GM21360 (cell line): ENCODE data around the gene LXN.

ENCODE experiments used
- ATAC-seq: cut with Tn5 transposase; IDR thresholded peaks from one replicate; pipeline ENCODE4 v1.9.1; 2021; ENCODE audit warnings: mild to moderate bottlenecking, moderate library complexity; ENCODE audit not compliant: unreplicated experiment

LXN gene

GRCh38 chr3:158678687-158679086 is 6.2 kb upstream of the LXN start:
- ATAC-seq, result no peak

GRCh38 chr3:158671821-158672214 is 630 bp downstream of the LXN start:
- peak; percentile 8 for ATAC-seq

- ATAC-seq, result no peak
These were observed 3.9 kb downstream of the LXN start for GRCh38 chr3:158668506-158668905.

- ATAC-seq, result no peak
These were observed 6.0 kb downstream of the LXN start for GRCh38 chr3:158666416-158666815.

GRCh38 chr3:158663832-158664231 is 8.6 kb downstream of the LXN start:
- ATAC-seq, result no peak

DNA sequence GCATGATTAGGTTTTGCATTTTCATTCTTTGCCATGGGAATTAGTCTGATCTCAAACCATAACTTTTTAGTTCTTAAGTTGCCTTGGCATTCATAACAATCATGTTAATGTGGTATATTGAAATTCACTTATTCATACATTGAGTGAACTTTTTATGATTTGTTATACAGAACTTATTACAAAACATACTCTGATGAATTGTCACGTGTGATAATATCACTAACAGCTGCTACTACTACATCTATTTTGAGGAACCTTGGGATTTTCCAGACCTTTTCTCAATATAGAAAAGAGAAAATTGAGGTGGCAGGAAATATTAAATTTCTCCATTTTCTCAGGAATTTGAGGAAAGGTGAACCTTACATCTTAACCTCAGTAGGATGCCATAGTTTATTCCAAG is 9.2 kb downstream of the LXN start:
- ATAC-seq, result no peak

- ATAC-seq, result no peak
These were observed 11.7 kb downstream of the LXN start for GRCh38 chr3:158660711-158661110.

GRCh38 chr3:158659454-158660237 is 12.8 kb downstream of the LXN start:
- ATAC-seq, result peak; percentile 93

DNA sequence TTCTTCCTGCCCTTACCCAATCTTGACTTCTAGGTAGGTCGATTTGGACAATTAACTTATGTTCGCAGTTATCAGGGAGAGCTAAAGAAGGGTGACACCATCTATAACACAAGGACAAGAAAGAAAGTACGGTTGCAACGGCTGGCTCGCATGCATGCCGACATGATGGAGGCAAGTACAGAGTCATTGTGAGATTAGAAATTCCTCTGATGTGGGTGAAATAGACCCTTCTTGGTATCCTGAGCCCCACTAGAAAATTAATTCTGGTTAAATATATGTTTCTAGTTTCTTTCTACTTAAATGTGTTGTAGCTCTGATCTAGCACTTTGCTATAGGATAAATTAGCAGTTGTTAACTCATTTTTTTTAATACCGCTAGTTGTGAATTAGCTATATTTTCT is 13.6 kb downstream of the LXN start:
- ATAC-seq, result no peak

- ATAC-seq, result no peak
These were observed 20.0 kb downstream of the LXN start for GRCh38 chr3:158652463-158652862.

DNA sequence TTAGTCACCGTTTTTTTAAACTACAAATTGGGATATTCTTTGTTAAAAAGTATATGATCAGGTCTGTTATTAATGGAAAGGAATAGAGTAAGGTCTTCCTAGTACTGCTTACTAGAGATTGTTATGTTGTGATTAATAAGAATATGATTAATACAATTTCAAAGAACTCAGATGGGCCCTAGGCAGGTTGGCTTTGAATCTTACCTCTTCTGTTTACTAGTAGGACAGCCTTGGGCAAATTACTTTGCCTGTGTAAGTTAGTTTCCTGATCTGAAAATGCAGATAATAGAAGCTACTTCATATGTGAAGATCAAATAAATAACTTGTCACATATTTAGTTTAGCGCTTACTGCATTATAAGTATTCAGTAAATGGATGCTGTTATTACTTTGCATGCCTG is 21.3 kb downstream of the LXN start:
- no peak for ATAC-seq

DNA sequence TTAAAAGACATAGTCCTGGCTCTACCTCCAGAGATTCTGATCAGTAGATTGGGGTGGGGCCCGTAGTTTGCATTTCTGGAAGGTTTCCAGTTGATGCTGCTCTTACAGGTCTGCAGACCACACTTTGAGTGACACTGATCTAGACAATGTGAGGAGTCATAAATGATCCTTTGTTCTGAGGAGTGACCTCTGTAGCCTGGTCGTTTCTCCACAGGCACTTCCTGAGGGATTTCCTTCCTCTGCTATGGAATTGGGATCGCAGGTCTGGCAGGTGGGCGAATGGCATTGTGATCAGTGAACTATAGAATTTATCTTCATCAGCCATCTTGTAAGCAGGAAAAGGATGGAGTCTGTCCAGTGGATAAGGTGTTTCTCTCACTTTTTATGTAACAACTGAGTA is 22.7 kb downstream of the LXN start:
- ATAC-seq, result no peak

DNA sequence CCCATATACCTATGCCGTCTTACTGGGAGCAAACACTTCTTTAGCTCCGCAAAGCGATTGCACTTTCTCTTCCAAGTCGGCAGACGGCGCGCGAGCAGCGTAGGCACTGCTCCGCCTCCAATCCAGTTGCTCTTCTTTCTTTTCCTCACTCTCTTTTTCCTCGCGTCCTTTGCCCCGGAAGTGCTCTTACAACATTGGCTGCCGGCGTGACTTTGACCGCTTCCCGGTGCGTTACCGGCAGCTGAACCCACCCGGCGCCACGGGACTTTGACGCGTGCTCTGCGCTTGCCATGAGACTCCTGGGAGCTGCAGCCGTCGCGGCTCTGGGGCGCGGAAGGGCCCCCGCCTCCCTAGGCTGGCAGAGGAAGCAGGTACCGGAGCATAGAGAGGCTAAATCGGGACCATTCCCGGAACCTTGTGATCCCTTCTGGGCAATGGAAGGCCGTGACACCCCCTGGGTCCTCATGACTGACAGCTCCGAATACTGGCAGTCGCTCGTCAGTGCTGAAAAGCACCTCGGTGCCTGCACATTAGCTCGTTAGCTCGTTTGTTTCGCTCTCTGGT is 28.0 kb downstream of the LXN start, which contains the start of gene GFM1:
TSS of gene GFM1 (plus strand) at position 183 of the 564 bp plus-strand sequence. CDS start at position 291, 108 bp downstream.
- peak; percentile 99 for ATAC-seq

GRCh38 chr3:158642474-158643210 is 29.8 kb downstream of the LXN start:
- ATAC-seq, result no peak

GRCh38 chr3:158642005-158642404 is 30.4 kb downstream of the LXN start:
- ATAC-seq, result no peak

DNA sequence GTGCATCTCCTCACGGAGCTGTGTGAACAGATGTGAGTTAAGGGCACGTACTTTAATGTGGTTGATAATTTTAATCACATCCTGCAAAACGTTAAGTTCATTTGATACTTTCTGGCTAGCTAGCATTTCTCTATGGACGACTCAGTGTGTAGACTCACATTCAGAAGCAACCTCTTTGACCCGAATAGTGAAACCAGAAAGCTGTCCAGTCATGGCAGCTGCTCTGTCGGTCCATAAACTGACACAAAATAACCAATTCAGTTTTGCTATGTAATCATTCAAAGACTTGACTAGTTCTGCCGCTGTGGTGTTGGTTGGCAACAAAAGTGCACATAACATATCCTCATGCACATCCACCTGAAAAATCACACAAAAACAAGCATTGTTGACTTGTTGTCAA is 31.8 kb downstream of the LXN start:
- ATAC-seq, result no peak

DNA sequence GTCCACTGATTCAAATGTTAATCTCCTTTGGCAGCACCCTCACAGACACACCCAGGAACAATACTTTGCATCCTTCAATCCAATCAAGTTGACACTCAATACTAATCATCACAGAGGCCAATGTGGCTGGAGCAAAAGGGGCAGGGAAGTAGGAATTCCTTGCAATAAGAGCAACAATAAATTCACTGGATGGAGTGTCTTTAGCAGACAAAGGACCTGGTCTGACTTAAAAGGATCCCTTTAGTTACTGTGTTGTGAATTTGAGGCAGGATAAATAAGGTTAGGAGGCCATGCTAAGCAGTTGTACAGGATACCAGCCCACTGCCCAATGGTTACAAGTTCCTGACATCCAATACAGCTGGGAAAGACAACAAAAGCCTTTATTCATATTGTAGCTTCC is 40.5 kb downstream of the LXN start:
- no peak for ATAC-seq

- no peak for ATAC-seq
These were observed 46.6 kb downstream of the LXN start for GRCh38 chr3:158625881-158626280.

- no peak for ATAC-seq
These were observed 54.2 kb downstream of the LXN start for GRCh38 chr3:158617982-158618875.
